Glutamatergic neuron (in vitro differentiated cells): Measurements from ENCODE around the gene GTPBP1. TPM values are rescaled to one million over a fixed set of nuclear protein-coding genes. Genes with fewer than 3 reads are reported as not detected.

Experiments used
- DNase-seq: peaks from one replicate; pipeline ENCODE4 v3.0.0; 2022
- H3K27ac Mint-ChIP-seq: one replicate; pipeline ENCODE4 v1.8.0; 2020; ENCODE audit warnings: mild to moderate bottlenecking, mixed read lengths, inconsistent platforms; ENCODE audit not compliant: unreplicated experiment
- H3K27me3 Mint-ChIP-seq: one replicate; pipeline ENCODE4 v1.8.0; 2020; ENCODE audit warnings: mild to moderate bottlenecking, moderate library complexity, mixed read lengths, inconsistent platforms; ENCODE audit not compliant: unreplicated experiment
- H3K36me3 Mint-ChIP-seq: one replicate; pipeline ENCODE4 v1.8.0; 2020; ENCODE audit warnings: mild to moderate bottlenecking, mixed read lengths, inconsistent platforms; ENCODE audit not compliant: unreplicated experiment
- H3K4me1 Mint-ChIP-seq: one replicate; pipeline ENCODE4 v1.8.0; 2020; ENCODE audit warnings: mild to moderate bottlenecking, low read depth, mixed read lengths, inconsistent platforms; ENCODE audit not compliant: unreplicated experiment
- H3K4me3 Mint-ChIP-seq: one replicate; pipeline ENCODE4 v1.8.0; 2020; ENCODE audit warnings: mild to moderate bottlenecking, mixed read lengths, inconsistent platforms; ENCODE audit not compliant: unreplicated experiment
- H3K9me3 Mint-ChIP-seq: one replicate; pipeline ENCODE4 v1.8.0; 2020; ENCODE audit warnings: mild to moderate bottlenecking, moderate library complexity, mixed read lengths, inconsistent platforms; ENCODE audit not compliant: unreplicated experiment
- total RNA-seq: library from RNA; stranded (reverse); fragmentation: NEBNext Ultra II Directional; extraction: Animal tissue kit (Norgen Biotek cat#: 25700); gene quantifications from one replicate; pipeline ENCODE4 v1.2.1, GENCODE V29; 2021; ENCODE audit not compliant: unreplicated experiment
- TF ChIP-seq, protein P1 (sequence below): fragments of 200-600 bp; sonication (generic); IDR thresholded peaks from one replicate; pipeline ENCODE4 v1.5.0; 2021; ENCODE audit not compliant: partially characterized antibody, unreplicated experiment

GTPBP1 gene
- total RNA-seq, 1 donor from 2014 or later, result 55.6 TPM

DNA sequence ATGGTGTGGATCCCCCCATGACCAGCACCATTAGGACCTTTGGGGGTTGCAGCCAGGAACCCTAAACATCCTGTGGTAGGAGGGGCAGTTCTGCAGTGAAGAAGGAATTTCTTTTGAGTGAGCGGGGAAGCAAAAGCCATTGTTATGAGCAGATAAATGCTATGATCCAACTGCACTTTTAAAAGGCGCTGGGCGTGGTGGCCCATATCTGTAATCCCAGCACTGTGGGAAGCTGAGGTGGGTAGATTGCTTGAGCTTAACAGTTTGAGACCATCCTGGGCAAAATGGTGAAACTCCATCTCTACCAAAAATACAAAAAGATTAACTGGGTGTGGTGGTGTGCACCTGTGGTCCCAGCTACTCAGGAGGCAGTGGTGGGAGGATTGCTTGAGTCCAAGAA, 29.9 kb upstream of the GTPBP1 start:
- H3K4me1 Mint-ChIP-seq, result peaks cover 2% of the 10 kb centered on the region
- peaks cover 2% of the 10 kb centered on the region for H3K9me3 Mint-ChIP-seq
- H3K27me3 Mint-ChIP-seq, result peaks cover 7% of the 10 kb centered on the region
- no peak overlapping the region for H3K27ac Mint-ChIP-seq
- DNase-seq, result no peak
- TF ChIP-seq, protein P1, sequence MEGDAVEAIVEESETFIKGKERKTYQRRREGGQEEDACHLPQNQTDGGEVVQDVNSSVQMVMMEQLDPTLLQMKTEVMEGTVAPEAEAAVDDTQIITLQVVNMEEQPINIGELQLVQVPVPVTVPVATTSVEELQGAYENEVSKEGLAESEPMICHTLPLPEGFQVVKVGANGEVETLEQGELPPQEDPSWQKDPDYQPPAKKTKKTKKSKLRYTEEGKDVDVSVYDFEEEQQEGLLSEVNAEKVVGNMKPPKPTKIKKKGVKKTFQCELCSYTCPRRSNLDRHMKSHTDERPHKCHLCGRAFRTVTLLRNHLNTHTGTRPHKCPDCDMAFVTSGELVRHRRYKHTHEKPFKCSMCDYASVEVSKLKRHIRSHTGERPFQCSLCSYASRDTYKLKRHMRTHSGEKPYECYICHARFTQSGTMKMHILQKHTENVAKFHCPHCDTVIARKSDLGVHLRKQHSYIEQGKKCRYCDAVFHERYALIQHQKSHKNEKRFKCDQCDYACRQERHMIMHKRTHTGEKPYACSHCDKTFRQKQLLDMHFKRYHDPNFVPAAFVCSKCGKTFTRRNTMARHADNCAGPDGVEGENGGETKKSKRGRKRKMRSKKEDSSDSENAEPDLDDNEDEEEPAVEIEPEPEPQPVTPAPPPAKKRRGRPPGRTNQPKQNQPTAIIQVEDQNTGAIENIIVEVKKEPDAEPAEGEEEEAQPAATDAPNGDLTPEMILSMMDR, result no peak
- no peaks in the 10 kb centered on the region for H3K36me3 Mint-ChIP-seq
- H3K4me3 Mint-ChIP-seq, result no peak overlapping the region

DNA sequence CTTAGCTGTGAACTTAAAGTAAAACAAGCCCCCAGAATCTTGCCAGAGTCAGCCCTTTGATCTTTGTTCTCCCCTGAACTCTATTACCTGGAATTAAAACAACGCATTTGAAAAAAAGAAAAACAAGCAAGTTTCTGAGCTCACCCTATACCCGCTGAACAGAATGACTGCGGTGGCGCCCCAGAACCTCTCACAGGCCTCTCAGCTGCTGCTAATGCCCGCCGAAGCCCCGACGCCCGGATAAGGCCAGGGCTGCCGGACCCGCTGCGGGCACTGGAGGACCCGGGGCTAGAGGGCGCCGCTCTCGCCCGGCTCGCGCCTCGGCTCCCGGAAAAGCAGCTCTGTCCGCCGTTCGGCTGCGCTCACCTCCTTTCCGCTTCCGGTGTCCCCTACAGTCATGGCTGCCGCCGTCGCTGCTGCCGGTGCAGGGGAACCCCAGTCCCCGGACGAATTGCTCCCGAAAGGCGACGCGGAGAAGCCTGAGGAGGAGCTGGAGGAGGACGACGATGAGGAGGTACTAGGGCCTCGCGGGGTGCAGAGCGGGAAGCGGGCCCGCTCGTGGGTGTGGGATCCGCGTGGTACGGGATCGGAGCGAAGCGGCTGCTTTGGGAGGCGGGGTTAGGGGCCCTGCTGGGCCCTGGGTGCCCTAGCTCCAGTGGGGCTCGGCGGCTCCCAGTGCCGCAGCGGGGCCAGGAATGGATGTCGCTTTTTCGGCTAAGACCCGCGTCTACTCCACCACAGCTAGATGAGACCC, 24.0 kb upstream of the GTPBP1 start, which contains the start of gene TOMM22:
TSS of gene TOMM22 (plus strand) at position 376 of the 754 bp plus-strand sequence. CDS start at position 398, 22 bp downstream.
- H3K27ac Mint-ChIP-seq, result peak within 1 kb of the TSS; percentile 94
- H3K4me1 Mint-ChIP-seq, result peaks cover 8% of the 10 kb centered on the region
- H3K36me3 Mint-ChIP-seq, result peaks cover 7% of the 10 kb centered on the region
- H3K27me3 Mint-ChIP-seq, result peaks cover 2% of the 10 kb centered on the region
- DNase-seq, result peak; percentile 90
- H3K4me3 Mint-ChIP-seq, result peak within 1 kb of the TSS; percentile 99
- TF ChIP-seq, protein P1, result no peak
- peaks cover 9% of the 10 kb centered on the region for H3K9me3 Mint-ChIP-seq

DNA sequence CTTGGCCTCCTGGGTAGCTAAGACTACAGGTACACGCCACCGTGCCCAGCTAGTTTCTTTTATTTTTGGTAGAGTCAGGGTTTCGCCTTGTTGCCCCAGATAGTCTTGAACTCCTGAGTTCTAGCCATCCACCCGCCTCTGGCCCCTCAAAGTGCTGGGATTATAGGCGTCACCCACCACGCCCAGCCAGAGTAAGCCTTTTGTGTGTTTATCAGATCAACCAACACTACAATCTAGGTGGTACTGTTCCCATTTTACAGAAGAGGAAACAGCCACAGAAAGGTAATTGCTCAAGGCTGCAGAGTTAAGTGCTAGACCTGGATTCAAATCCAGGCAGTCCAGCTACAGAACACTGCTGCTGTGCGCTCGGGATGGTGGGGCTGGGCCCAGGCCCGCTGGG, 20.8 kb upstream of the GTPBP1 start:
- Mint-ChIP-seq H3K4me1 (peaks cover 8% of the 10 kb centered on the region), H3K9me3 (peaks cover 9% of the 10 kb centered on the region), H3K36me3 (peaks cover 7% of the 10 kb centered on the region), H3K27ac (no peak overlapping the region), H3K27me3 (peaks cover 2% of the 10 kb centered on the region), H3K4me3 (no peak overlapping the region)
- TF ChIP-seq, protein P1, result no peak
- no peak for DNase-seq

DNA sequence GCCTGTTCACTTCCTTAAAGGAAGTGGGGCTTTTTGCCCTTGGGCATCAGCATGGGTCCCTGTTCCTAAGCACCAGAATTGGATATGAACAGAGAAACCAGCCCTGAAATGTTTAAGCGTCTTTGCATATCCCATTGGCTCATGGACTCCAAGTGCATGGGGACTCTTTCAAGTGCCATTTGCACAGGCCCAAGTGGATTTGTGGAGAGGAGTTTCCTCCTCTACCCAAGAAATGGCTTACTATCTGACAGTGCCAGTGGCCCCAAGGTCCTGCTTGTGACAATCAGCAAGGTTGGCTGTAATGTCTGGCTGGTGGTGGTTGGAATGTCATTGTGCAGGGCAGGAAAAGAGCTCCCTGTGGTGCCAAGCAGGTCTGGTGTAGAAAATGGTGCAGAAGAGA, 20.0 kb upstream of the GTPBP1 start:
- Mint-ChIP-seq H3K27me3 (peaks cover 2% of the 10 kb centered on the region), H3K4me1 (peaks cover 8% of the 10 kb centered on the region), H3K9me3 (peaks cover 9% of the 10 kb centered on the region), H3K4me3 (no peak overlapping the region), H3K36me3 (peaks cover 7% of the 10 kb centered on the region), H3K27ac (no peak overlapping the region)
- TF ChIP-seq, protein P1, result no peak
- no peak for DNase-seq

DNA sequence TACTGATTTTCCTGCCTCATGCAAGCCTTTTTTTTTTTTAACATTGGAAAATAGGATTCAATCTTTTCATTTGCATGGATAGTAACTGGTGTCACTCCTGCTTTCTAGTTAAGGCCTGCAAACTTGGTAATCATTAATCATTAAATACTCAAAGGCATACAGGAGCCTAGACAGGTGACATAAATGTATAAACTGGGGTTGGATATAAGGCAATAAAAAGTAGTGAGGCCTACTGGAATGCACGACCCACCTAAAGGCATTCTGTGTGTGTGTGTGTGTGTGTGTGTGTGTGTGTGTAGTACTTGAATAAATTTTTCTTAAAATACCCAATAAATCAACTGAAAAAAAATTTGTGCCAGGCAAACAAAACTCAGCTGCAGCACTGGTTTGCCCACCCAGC, 16.1 kb upstream of the GTPBP1 start:
- Mint-ChIP-seq H3K4me3 (no peak overlapping the region), H3K36me3 (peaks cover 7% of the 10 kb centered on the region), H3K4me1 (no peaks in the 10 kb centered on the region), H3K27ac (no peak overlapping the region), H3K27me3 (peaks cover 2% of the 10 kb centered on the region), H3K9me3 (no peaks in the 10 kb centered on the region)
- TF ChIP-seq, protein P1, result no peak
- DNase-seq, result no peak
